Tibial nerve (tissue), 3 donors: ENCODE results near the gene KCTD11.
A peak's percentile ranks its signal among the peaks of the same experiment; 100 is the strongest.

Experiments used
- POLR2A ChIP-seq, 2 donors: fragments of 450-650 bp; IDR thresholded peaks; one replicate each; pipeline ENCODE4 v1.6.1; 2017; ENCODE audit warnings: antibody characterized with exemption in 2 of 2, mild to moderate bottlenecking in 2 of 2, moderate library complexity in 2 of 2
- TF ChIP-seq, protein P1 (sequence below), 5 experiments: fragments of 200-600 bp in 3 of 5; fragments of 450-650 bp in 2 of 5; sonication (generic) in 3 of 5; IDR thresholded peaks; one replicate each; pipeline ENCODE4 v1.5.1; 2016 to 2019; ENCODE audit warnings: antibody characterized with exemption in 5 of 5, mild to moderate bottlenecking in 3 of 5, moderate library complexity in 2 of 5

DNA sequence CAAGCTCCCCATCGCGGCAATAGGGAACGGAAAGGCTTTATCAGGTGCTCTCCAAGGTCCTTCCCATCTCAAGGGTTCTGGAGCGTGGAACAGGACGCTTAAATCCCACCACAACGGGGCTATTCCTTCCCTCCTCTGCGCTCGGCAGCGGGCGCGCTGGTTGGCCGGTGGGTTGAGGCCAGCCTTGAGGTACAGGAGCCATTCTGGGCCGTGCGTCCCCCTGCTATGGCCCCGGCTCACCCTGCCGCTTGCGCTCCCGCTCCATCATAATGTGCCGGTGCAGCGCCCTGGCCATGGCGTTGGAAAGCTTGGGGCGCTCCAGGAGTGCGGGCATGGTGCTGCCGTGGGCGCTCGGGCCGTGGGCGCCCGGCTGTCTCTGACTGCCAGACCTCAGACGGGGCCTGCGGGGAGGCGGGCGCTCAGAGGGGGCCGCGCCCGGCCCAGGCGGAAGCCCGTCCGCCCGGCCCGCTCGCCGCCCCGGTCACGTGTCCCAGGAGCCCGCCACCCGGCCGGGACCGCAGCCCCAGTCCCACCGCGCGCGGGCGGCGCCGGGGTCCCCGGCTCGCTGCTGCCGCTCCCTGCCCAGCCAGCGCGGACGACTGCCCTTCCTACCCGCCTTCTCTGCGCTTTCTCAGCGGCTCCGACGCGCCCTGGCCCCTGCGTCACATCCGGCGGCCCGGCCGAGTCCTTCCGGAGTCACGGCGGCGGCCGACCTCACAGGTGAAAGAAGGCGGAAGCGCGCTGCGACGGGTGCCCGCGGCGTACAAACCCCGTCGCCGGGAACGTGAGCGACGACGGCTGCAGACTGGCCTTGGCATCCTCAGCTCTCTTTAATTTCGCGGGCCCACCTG is 37.0 kb upstream of the KCTD11 start, which contains the start of gene GPS2:
- TF ChIP-seq, protein P1, sequence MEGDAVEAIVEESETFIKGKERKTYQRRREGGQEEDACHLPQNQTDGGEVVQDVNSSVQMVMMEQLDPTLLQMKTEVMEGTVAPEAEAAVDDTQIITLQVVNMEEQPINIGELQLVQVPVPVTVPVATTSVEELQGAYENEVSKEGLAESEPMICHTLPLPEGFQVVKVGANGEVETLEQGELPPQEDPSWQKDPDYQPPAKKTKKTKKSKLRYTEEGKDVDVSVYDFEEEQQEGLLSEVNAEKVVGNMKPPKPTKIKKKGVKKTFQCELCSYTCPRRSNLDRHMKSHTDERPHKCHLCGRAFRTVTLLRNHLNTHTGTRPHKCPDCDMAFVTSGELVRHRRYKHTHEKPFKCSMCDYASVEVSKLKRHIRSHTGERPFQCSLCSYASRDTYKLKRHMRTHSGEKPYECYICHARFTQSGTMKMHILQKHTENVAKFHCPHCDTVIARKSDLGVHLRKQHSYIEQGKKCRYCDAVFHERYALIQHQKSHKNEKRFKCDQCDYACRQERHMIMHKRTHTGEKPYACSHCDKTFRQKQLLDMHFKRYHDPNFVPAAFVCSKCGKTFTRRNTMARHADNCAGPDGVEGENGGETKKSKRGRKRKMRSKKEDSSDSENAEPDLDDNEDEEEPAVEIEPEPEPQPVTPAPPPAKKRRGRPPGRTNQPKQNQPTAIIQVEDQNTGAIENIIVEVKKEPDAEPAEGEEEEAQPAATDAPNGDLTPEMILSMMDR (IDR thresholded peaks at IDR 0.05): peak in 2 of 5 experiments; percentile 33 to 45
- peak; percentile 70 to 73 for TF ChIP-seq POLR2A (IDR thresholded peaks at IDR 0.05)
